ENCODE results near the gene EZH2.

EZH2 gene

DNA sequence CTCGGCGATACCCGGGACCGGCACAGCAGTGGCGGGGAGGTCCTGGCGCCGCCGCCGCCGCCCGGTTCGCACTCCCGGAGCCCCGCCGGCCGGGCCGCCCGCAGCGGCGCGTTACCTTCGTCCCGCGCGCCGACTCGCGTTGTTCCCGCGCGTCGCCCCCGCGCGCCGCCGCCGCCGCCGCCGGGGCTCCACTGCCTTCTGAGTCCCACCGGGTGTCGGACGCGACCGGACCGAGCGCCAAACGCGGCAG lies at the start of gene EZH2:
Gene EZH2, minus strand, starts transcription at position 243 of the 250 bp plus-strand sequence. CDS start 36,993 bp downstream, outside the sequence.
- DNase-seq (ENCODE audit: low spot score) = no peak
- TF ChIP-seq, protein P1, sequence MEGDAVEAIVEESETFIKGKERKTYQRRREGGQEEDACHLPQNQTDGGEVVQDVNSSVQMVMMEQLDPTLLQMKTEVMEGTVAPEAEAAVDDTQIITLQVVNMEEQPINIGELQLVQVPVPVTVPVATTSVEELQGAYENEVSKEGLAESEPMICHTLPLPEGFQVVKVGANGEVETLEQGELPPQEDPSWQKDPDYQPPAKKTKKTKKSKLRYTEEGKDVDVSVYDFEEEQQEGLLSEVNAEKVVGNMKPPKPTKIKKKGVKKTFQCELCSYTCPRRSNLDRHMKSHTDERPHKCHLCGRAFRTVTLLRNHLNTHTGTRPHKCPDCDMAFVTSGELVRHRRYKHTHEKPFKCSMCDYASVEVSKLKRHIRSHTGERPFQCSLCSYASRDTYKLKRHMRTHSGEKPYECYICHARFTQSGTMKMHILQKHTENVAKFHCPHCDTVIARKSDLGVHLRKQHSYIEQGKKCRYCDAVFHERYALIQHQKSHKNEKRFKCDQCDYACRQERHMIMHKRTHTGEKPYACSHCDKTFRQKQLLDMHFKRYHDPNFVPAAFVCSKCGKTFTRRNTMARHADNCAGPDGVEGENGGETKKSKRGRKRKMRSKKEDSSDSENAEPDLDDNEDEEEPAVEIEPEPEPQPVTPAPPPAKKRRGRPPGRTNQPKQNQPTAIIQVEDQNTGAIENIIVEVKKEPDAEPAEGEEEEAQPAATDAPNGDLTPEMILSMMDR (IDR thresholded peaks at IDR 0.05; ENCODE audit: extremely low read depth, insufficient read depth, missing control alignments) = no peak
- in situ Hi-C loops (cut with MboI; ENCODE audit: low pct_unique_long_range_greater_than_20kb, low sequenced_read_pairs, unreplicated experiment) = no loop called here

DNA sequence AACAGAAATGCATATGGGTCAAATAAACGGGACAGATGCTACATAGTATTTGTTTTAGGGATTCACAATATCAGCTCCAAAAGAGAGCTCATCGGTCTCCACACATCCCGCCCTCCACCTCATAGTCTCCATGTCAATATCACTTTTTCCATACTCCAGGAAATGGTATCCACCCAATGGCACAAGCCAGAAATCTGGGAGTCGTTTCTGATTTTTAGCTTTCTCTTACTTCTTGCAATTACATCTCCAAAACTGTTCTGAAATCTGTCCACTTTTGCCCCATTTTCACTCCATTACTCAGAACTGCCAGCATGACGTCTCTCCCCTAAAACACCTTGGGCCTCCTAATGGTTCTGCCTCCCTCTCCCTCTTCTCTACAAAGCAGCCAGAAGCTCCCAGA lies 47.4 kb upstream of the EZH2 start:
- in situ Hi-C loops (cut with MboI; ENCODE audit: low pct_unique_long_range_greater_than_20kb, low sequenced_read_pairs, unreplicated experiment) = no loop called here
- TF ChIP-seq, protein P1 (IDR thresholded peaks at IDR 0.05; ENCODE audit: extremely low read depth, insufficient read depth, missing control alignments) = no peak
- DNase-seq (ENCODE audit: low spot score) = no peak

DNA sequence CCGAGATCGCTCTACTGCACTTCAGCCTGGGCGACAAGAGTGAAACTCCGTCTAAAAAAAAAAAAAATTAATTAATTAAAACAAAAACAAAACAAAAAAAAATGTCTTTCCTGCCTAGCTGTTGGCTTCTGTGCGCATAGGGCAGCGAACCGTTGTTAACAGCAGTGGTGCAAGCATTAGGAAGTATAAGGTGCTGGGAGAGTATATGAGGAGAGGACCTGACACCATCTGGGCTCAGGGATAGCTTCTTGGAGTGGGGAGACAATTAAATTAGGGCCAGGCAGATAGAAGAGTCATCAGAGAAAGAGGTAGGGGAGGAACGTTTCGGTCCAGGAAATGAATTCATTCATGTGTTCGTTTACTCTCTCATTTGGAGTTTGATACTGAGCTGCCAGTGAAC lies 46.2 kb upstream of the EZH2 start:
- in situ Hi-C loops (cut with MboI; ENCODE audit: low pct_unique_long_range_greater_than_20kb, low sequenced_read_pairs, unreplicated experiment) = no loop called here
- TF ChIP-seq, protein P1 (IDR thresholded peaks at IDR 0.05; ENCODE audit: extremely low read depth, insufficient read depth, missing control alignments) = no peak
- no peak for DNase-seq (ENCODE audit: low spot score)

DNA sequence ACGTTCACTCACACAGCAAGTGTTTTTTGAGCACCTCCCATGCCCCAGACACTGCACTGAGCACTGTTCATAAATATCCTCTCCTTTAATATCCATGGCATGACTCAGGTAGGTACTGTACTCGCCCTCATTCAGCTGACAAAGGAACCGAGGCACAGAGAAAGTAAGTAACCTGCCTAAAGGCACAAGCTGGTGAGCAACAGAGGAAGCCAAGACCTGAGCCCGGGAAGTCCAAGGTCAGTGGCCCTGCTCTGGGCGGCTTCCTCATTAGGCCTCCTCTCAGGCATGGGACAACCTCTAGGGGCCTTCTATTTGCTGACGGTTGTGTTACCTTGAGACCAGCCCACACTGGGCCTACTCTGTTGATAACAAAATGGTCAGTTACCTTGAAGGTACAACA lies 45.1 kb upstream of the EZH2 start:
- no peak for DNase-seq (ENCODE audit: low spot score)
- TF ChIP-seq, protein P1 (IDR thresholded peaks at IDR 0.05; ENCODE audit: extremely low read depth, insufficient read depth, missing control alignments) = no peak
- in situ Hi-C loops (cut with MboI; ENCODE audit: low pct_unique_long_range_greater_than_20kb, low sequenced_read_pairs, unreplicated experiment) = no loop called here

DNA sequence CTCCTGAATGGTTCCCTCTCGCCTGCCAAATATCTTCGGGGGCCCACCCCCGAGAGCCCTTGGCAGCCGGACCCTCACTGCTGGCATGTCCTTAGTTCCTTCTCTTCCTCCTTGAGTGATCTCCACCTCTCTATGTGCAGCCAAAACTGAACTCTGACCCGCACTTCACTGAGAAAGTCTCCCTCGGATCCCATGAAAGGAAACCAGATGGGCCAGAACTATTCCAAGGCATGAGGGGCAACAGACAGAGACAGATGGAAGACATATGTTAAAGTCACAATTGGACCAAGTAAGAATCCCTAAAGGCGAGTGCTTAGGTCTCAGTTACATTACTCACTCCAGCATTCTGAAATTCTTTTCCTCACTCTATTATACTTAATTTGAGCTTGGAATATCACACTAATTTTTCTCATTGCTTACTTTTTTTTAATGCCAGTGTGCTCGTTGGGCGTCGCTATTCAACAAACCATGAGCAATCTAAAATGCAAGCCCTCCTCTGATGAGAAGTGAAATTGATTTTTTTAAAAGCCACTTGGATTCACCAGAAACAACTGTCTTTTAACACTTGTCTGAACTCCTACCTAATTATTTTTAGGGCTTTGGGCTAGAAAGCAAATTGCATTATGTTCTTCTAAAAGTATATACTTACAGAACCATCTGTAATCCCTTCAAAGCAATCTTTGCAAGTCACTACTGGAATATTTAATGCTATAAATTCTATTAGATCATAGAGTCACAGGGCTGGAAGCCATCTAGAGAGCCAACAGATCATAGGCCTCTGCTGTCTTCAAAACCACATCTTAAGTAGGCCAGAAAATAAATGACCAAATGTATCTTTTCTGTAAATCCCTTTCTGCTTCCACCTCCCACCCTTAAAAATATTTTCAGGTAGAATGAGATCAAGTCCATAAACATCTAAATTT lies 43.3 kb upstream of the EZH2 start:
- TF ChIP-seq, protein P1 (IDR thresholded peaks at IDR 0.05; ENCODE audit: extremely low read depth, insufficient read depth, missing control alignments) = no peak
- in situ Hi-C loops (cut with MboI; ENCODE audit: low pct_unique_long_range_greater_than_20kb, low sequenced_read_pairs, unreplicated experiment) = no loop called here
- no peak for DNase-seq (ENCODE audit: low spot score)

DNA sequence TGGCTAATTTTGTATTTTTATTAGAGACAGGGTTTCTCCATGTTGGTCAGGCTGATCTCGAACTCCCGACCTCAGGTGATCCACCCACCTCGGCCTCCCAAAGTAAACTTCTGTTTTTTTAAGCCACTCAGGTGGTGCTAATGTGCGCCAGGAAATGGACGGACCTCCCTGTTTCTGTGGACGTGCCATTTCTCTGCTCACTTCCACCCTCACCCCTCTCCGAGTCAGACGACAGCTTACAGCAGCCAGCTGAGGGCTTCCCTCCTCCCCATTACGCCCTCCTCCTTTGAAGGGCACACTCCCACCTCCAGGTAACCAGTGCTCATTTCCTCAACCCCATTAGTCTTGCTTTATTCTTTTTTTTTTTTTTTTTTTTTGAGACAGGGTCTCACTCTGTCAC lies 41.7 kb upstream of the EZH2 start:
- TF ChIP-seq, protein P1 (IDR thresholded peaks at IDR 0.05; ENCODE audit: extremely low read depth, insufficient read depth, missing control alignments) = no peak
- no peak for DNase-seq (ENCODE audit: low spot score)
- in situ Hi-C loops (cut with MboI; ENCODE audit: low pct_unique_long_range_greater_than_20kb, low sequenced_read_pairs, unreplicated experiment) = no loop called here

Measured in GM13977 (cell line).